ENCODE results near the gene HOXA1.
A peak's percentile ranks its signal among the peaks of the same experiment; 100 is the strongest.

HOXA1 gene

DNA sequence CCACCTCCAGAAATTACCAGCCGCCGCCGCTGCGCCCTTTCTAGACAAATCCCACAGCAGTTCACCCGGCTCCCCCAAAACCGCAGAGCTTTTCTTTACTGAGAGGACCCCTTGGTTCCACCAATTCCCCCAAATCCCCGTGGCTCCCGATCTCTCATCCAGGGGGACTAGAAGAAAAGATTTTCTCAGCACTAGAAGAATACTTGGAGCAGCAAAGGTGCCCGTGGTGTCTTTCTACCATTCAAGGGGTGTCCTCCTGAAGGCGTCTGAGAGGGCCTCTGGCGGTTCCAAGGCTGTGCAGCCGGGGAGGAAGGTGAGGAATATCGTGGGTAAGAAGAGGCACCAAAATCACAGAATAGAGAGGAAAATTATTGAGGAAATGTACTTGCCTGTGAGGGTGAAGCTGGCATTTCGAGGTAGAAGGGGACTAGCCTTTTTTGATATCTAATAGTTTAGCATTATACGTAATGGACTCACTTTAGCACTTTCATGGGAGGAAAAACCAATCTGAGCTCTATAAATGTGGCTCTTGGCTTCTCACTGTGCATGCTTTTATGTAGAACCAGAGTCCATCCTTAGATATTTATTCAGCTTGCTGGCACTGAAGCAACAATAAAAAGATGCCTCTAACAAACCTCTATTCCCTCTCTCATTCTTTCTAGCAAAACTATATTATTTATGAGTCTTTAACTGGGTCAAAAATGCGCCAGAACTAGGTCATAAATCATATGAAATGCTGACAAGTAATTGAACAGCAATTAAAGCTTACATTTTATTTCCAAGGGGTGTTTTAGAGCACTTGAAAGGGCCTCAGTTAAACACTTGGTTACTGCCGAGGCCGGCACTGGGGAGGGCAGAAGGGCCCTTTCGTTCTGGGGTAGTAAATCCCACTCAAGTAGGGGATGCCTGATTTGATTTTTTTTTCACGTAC is 20.5 kb upstream of the HOXA1 start (continued):
- no peak for TF ChIP-seq ZNF548 (tag by site-specific recombination; IDR thresholded peaks at IDR 0.05)
- TF ChIP-seq ZNF830 (tag by site-specific recombination; IDR thresholded peaks at IDR 0.05; ENCODE audit: low read depth): no peak
- TF ChIP-seq ZNF24 (tag by site-specific recombination; IDR thresholded peaks at IDR 0.05): no peak
- TF ChIP-seq ZNF248 (tag by site-specific recombination; IDR thresholded peaks at IDR 0.05): no peak
- peak; percentile 38; the same call in 1 of the 2 replicates for TF ChIP-seq ZNF341 (tag by site-specific recombination; IDR thresholded peaks at IDR 0.05; ENCODE audit: low read depth)
- TF ChIP-seq ZNF580 (tag by site-specific recombination; IDR thresholded peaks at IDR 0.05): no peak
- TF ChIP-seq ZNF571 (tag by site-specific recombination; IDR thresholded peaks at IDR 0.05): no peak
- TF ChIP-seq, protein P1, sequence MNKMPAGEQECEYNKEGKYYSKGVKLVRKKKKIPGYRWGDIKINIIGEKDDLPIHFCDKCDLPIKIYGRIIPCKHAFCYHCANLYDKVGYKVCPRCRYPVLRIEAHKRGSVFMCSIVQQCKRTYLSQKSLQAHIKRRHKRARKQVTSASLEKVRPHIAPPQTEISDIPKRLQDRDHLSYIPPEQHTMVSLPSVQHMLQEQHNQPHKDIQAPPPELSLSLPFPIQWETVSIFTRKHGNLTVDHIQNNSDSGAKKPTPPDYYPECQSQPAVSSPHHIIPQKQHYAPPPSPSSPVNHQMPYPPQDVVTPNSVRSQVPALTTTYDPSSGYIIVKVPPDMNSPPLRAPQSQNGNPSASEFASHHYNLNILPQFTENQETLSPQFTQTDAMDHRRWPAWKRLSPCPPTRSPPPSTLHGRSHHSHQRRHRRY (tag by site-specific recombination; IDR thresholded peaks at IDR 0.05): no peak
- TF ChIP-seq, protein P2, sequence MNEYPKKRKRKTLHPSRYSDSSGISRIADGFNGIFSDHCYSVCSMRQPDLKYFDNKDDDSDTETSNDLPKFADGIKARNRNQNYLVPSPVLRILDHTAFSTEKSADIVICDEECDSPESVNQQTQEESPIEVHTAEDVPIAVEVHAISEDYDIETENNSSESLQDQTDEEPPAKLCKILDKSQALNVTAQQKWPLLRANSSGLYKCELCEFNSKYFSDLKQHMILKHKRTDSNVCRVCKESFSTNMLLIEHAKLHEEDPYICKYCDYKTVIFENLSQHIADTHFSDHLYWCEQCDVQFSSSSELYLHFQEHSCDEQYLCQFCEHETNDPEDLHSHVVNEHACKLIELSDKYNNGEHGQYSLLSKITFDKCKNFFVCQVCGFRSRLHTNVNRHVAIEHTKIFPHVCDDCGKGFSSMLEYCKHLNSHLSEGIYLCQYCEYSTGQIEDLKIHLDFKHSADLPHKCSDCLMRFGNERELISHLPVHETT (tag by site-specific recombination; IDR thresholded peaks at IDR 0.05): no peak
- TF ChIP-seq ZXDB (tag by site-specific recombination; IDR thresholded peaks at IDR 0.05): peak; percentile 64
- TF ChIP-seq ZNF561 (tag by site-specific recombination; IDR thresholded peaks at IDR 0.05; ENCODE audit: borderline replicate concordance): 0 out of 2 replicates have a peak, but pooled peaks have one; percentile 62
- TF ChIP-seq HOXC10 (CRISPR knock-in tag; IDR thresholded peaks at IDR 0.05): no peak
- no peak for TF ChIP-seq ZNF518A (tag by site-specific recombination; conservative IDR thresholded peaks at IDR 0.05; ENCODE audit: low read depth)
- TF ChIP-seq GLIS1 (tag by site-specific recombination; IDR thresholded peaks at IDR 0.05): no peak
- TF ChIP-seq SETDB1 (IDR thresholded peaks at IDR 0.05; ENCODE audit: insufficient read length, low read length): no peak
- TF ChIP-seq ZNF223 (tag by site-specific recombination; IDR thresholded peaks at IDR 0.05): no peak
- TF ChIP-seq PRDM4 (tag by site-specific recombination; IDR thresholded peaks at IDR 0.05): peak; percentile 79
- TF ChIP-seq HIC1 (tag by site-specific recombination; IDR thresholded peaks at IDR 0.05): no peak
- no peak for TF ChIP-seq GLIS2 (tag by site-specific recombination; IDR thresholded peaks at IDR 0.05)
- TF ChIP-seq ZNF621 (tag by site-specific recombination; IDR thresholded peaks at IDR 0.05): no peak
- TF ChIP-seq ZNF266 (tag by site-specific recombination; IDR thresholded peaks at IDR 0.05; ENCODE audit: low read depth): no peak
- TF ChIP-seq, protein P3, sequence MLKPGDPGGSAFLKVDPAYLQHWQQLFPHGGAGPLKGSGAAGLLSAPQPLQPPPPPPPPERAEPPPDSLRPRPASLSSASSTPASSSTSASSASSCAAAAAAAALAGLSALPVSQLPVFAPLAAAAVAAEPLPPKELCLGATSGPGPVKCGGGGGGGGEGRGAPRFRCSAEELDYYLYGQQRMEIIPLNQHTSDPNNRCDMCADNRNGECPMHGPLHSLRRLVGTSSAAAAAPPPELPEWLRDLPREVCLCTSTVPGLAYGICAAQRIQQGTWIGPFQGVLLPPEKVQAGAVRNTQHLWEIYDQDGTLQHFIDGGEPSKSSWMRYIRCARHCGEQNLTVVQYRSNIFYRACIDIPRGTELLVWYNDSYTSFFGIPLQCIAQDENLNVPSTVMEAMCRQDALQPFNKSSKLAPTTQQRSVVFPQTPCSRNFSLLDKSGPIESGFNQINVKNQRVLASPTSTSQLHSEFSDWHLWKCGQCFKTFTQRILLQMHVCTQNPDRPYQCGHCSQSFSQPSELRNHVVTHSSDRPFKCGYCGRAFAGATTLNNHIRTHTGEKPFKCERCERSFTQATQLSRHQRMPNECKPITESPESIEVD (tag by site-specific recombination; IDR thresholded peaks at IDR 0.05): peak; percentile 99
- no peak for TF ChIP-seq ZNF658 (tag by site-specific recombination; IDR thresholded peaks at IDR 0.05)
- TF ChIP-seq WT1 (tag by site-specific recombination; IDR thresholded peaks at IDR 0.05): peak; percentile 79

All from HEK293 (cell line).